CD14-positive monocyte (primary cell): ENCODE data around the gene HINFP. TPM values are rescaled to one million over a fixed set of nuclear protein-coding genes. Genes with fewer than 3 reads are reported as not detected.

Experiments used
- DNase-seq, 3 donors: peaks; one replicate each; pipeline ENCODE4 v3.0.0-alpha.2; 2011 to 2022
- H2AFZ ChIP-seq: 2 replicates; pipeline ENCODE4 v1.6.0; 2012; ENCODE audit warnings: mild to moderate bottlenecking, low read depth, low read length, inconsistent platforms; ENCODE audit not compliant: insufficient read depth, poor library complexity, severe bottlenecking
- H3K27ac ChIP-seq, 2 donors: 1 replicate in 1 of 2; 2 replicates in 1 of 2; pipeline ENCODE4 v1.5.1; 2012 to 2013; ENCODE audit warnings: low read length in 2 of 2, control low read depth in 1 of 2, inconsistent platforms in 1 of 2, low read depth in 1 of 2, mild to moderate bottlenecking in 1 of 2
- H3K27me3 ChIP-seq, 2 donors: one replicate each; pipeline versions ENCODE4 v1.6.0 to v1.6.1; 2011 to 2013; ENCODE audit warnings: low read length in 2 of 2; ENCODE audit not compliant: control insufficient read depth in 2 of 2, insufficient read depth in 2 of 2
- H3K36me3 ChIP-seq, 2 donors: replicated peaks in 1 of 2; 1 replicate in 1 of 2; 2 replicates in 1 of 2; pipeline versions ENCODE4 v1.5.1 to v1.6.1; 2012 to 2013; ENCODE audit warnings: low read length in 2 of 2, control low read depth in 1 of 2, inconsistent platforms in 1 of 2, mild to moderate bottlenecking in 1 of 2; ENCODE audit not compliant: insufficient read depth in 2 of 2, control insufficient read depth in 1 of 2
- H3K4me1 ChIP-seq, 2 donors: 1 replicate in 1 of 2; 2 replicates in 1 of 2; pipeline versions ENCODE4 v1.5.1 to v1.6.1; 2012 to 2013; ENCODE audit warnings: low read length in 2 of 2, control low read depth in 1 of 2, inconsistent platforms in 1 of 2, mild to moderate bottlenecking in 1 of 2, moderate library complexity in 1 of 2; ENCODE audit not compliant: insufficient read depth in 2 of 2, control insufficient read depth in 1 of 2
- H3K4me2 ChIP-seq: replicated peaks from 2 replicates; pipeline ENCODE3; 2012; ENCODE audit warnings: low read length, moderate library complexity, mild to moderate bottlenecking; ENCODE audit not compliant: poor library complexity, severe bottlenecking; ENCODE audit errors: extremely low read depth
- H3K4me3 ChIP-seq, 3 experiments: fragments of 200-600 bp in 1 of 3; sonication (generic) in 1 of 3; replicated peaks in 1 of 3; 1 replicate in 2 of 3; 2 replicates in 1 of 3; pipeline ENCODE4 v1.5.1; 2011 to 2013; ENCODE audit warnings: low read length in 3 of 3, mild to moderate bottlenecking in 3 of 3, control low read depth in 2 of 3, low read depth in 2 of 3, inconsistent platforms in 1 of 3, moderate library complexity in 1 of 3
- H3K79me2 ChIP-seq: 2 replicates; pipeline ENCODE4 v1.6.0; 2012; ENCODE audit warnings: mild to moderate bottlenecking, control low read depth, inconsistent platforms, low read length, moderate library complexity; ENCODE audit not compliant: insufficient read depth
- H3K9ac ChIP-seq: 2 replicates; pipeline ENCODE4 v1.6.0; 2017; ENCODE audit warnings: low read length, mild to moderate bottlenecking; ENCODE audit not compliant: insufficient read depth, poor library complexity, severe bottlenecking
- H3K9me3 ChIP-seq, 2 donors: replicated peaks in 1 of 2; 1 replicate in 1 of 2; 2 replicates in 1 of 2; pipeline versions ENCODE4 v1.5.1 to v1.6.1; 2012 to 2013; ENCODE audit warnings: low read length in 2 of 2, control low read depth in 1 of 2; ENCODE audit not compliant: control insufficient read depth in 1 of 2, insufficient read depth in 1 of 2
- H4K20me1 ChIP-seq: 2 replicates; pipeline ENCODE4 v1.6.0; 2012; ENCODE audit warnings: mild to moderate bottlenecking, low read length, control low read depth, moderate library complexity; ENCODE audit not compliant: insufficient read depth
- H3K27ac Mint-ChIP-seq, 7 donors: one replicate each; pipeline ENCODE4 v1.8.0; 2020; ENCODE audit warnings: mild to moderate bottlenecking in 7 of 7, mixed read lengths in 7 of 7, moderate library complexity in 6 of 7, inconsistent platforms in 2 of 7
- H3K27me3 Mint-ChIP-seq, 3 donors: one replicate each; pipeline ENCODE4 v1.8.0; 2021 to 2022; ENCODE audit warnings: low read depth in 3 of 3, mild to moderate bottlenecking in 3 of 3, mixed read lengths in 3 of 3, moderate library complexity in 3 of 3, inconsistent platforms in 1 of 3
- H3K36me3 Mint-ChIP-seq, 2 donors: one replicate each; pipeline ENCODE4 v1.8.0; 2020; ENCODE audit warnings: mixed read lengths in 2 of 2, inconsistent platforms in 1 of 2, mild to moderate bottlenecking in 1 of 2
- H3K4me1 Mint-ChIP-seq: one replicate; pipeline ENCODE4 v1.8.0; 2020; ENCODE audit warnings: mild to moderate bottlenecking, mixed read lengths
- H3K4me3 Mint-ChIP-seq, 2 donors: one replicate each; pipeline ENCODE4 v1.8.0; 2020; ENCODE audit warnings: mild to moderate bottlenecking in 2 of 2, mixed read lengths in 2 of 2, moderate library complexity in 1 of 2
- H3K9me3 Mint-ChIP-seq, 7 donors: one replicate each; pipeline ENCODE4 v1.8.0; 2020 to 2022; ENCODE audit warnings: mixed read lengths in 7 of 7, mild to moderate bottlenecking in 6 of 7, moderate library complexity in 6 of 7, inconsistent platforms in 2 of 7
- CTCF ChIP-seq: fragments of 200-600 bp; IDR thresholded peaks from one replicate; pipeline ENCODE4 v1.8.0; 2022; ENCODE audit warnings: antibody characterized with exemption, mild to moderate bottlenecking
- WGBS: methylation state at CpG from one replicate; pipeline ENCODE4 v1.1.5; 2013; ENCODE audit warnings: missing lambda C conversion rate; ENCODE audit not compliant: insufficient coverage; 5-methylcytosine and 5-hydroxymethylcytosine counted together
- intact Hi-C, 2 donors: fragments of 100-400 bp; cut with micrococcal nuclease; formaldehyde crosslinking; loops; one replicate each; pipeline versions ENCODE4 v1.15.0 to v1.15.1; 2023
- polyA plus RNA-seq, 3 donors: library from polyadenylated mRNA; depleted of rRNA in 1 of 3; unstranded in 2 of 3; stranded (reverse) in 1 of 3; fragments of 300-500 nt in 2 of 3; fragments of >200 nt in 1 of 3; fragmentation: Illumina TruSeq in 2 of 3; gene quantifications; 1 replicate in 2 of 3; 2 replicates in 1 of 3; pipeline ENCODE4 v1.2.3, GENCODE V29; 2012 to 2021

HINFP gene
- polyA plus RNA-seq, 3 donors = 8.0 to 43.0 (median 8.6) TPM

- peaks cover 31 to 51% of the 10 kb centered on the region in 2 donors for H3K36me3 ChIP-seq
- Mint-ChIP-seq H3K9me3 (no peaks in the 10 kb centered on the region), H3K27me3 (peaks cover 0 to 5% (median 0%) of the 10 kb centered on the region in 3 donors), H3K36me3 (peaks cover 39 to 55% of the 10 kb centered on the region in 2 donors), H3K4me1 (peaks cover 48% of the 10 kb centered on the region), H3K27ac (peak overlapping the region in 6 of 7 donors; percentile 80 to 98 (median 96)), H3K4me3 (no peak overlapping the region)
- H3K4me1 ChIP-seq = peaks cover 45 to 52% of the 10 kb centered on the region in 2 donors
- intact Hi-C loops = no loop called here
- H2AFZ ChIP-seq = no peak overlapping the region
- no peaks in the 10 kb centered on the region for H3K9me3 ChIP-seq
- peaks cover 7% of the 10 kb centered on the region for H4K20me1 ChIP-seq
- TF ChIP-seq CTCF = no peak
- H3K4me2 ChIP-seq = no peak overlapping the region
- H3K9ac ChIP-seq = no peak overlapping the region
- no peak overlapping the region for H3K4me3 ChIP-seq
- H3K27ac ChIP-seq = peak overlapping the region; percentile 83 to 94
- H3K79me2 ChIP-seq = peaks cover 30% of the 10 kb centered on the region
- DNase-seq = no peak
- 100% methylated on average over 3 of the region's 3 CpGs for WGBS
- no peaks in the 10 kb centered on the region for H3K27me3 ChIP-seq
Observed at GRCh38 chr11:119117004-119117706, 4.2 kb upstream of the HINFP start.

- H3K79me2 ChIP-seq = peaks cover 32% of the 10 kb centered on the region
- no peaks in the 10 kb centered on the region for H3K9me3 ChIP-seq
- H3K27me3 Mint-ChIP-seq = peaks cover 0 to 5% (median 0%) of the 10 kb centered on the region in 3 donors
- H3K27ac Mint-ChIP-seq = peak overlapping the region in 1 of 7 donors; percentile 20
- H3K9me3 Mint-ChIP-seq = no peaks in the 10 kb centered on the region
- intact Hi-C loops = no loop called here
- H3K36me3 ChIP-seq = peaks cover 21 to 40% of the 10 kb centered on the region in 2 donors
- DNase-seq = no peak
- peaks cover 29 to 45% of the 10 kb centered on the region in 2 donors for H3K36me3 Mint-ChIP-seq
- no CpG with 5 or more reads among the region's 5 CpGs for WGBS
- peaks cover 13% of the 10 kb centered on the region for H4K20me1 ChIP-seq
- H3K4me2 ChIP-seq = no peak overlapping the region
- no peak overlapping the region for H3K4me3 Mint-ChIP-seq
- H3K27me3 ChIP-seq = no peaks in the 10 kb centered on the region
- H2AFZ ChIP-seq = no peak overlapping the region
- H3K27ac ChIP-seq = no peak overlapping the region
- peaks cover 51 to 62% of the 10 kb centered on the region in 2 donors for H3K4me1 ChIP-seq
- H3K9ac ChIP-seq = no peak overlapping the region
- H3K4me1 Mint-ChIP-seq = peaks cover 55% of the 10 kb centered on the region
- TF ChIP-seq CTCF = no peak
- H3K4me3 ChIP-seq = no peak overlapping the region
Observed at GRCh38 chr11:119118227-119118626, 3.2 kb upstream of the HINFP start.
